ENCODE results near the gene LAMP2.

LAMP2 gene

GRCh38 chrX:120453985-120454384 lies 15.1 kb downstream of the LAMP2 start:
- no peak for DNase-seq

- DNase-seq: no peak
These were observed 17.0 kb downstream of the LAMP2 start for GRCh38 chrX:120452131-120452530.

GRCh38 chrX:120450163-120450562 lies 18.9 kb downstream of the LAMP2 start:
- no peak for DNase-seq

GRCh38 chrX:120446498-120446897 lies 22.6 kb downstream of the LAMP2 start:
- no peak for DNase-seq

GRCh38 chrX:120439921-120440320 lies 29.2 kb downstream of the LAMP2 start:
- DNase-seq: no peak

GRCh38 chrX:120429776-120430540 lies 39.1 kb downstream of the LAMP2 start:
- no peak for DNase-seq

- DNase-seq: no peak
These were observed 40.8 kb downstream of the LAMP2 start for GRCh38 chrX:120428309-120428708.

- DNase-seq: no peak
These were observed 42.5 kb downstream of the LAMP2 start for GRCh38 chrX:120426599-120426998.

GRCh38 chrX:120419463-120419862 lies 49.6 kb downstream of the LAMP2 start:
- no peak for DNase-seq

GRCh38 chrX:120408168-120408567 lies 60.9 kb downstream of the LAMP2 start:
- no peak for DNase-seq

GRCh38 chrX:120406638-120407037 lies 62.5 kb downstream of the LAMP2 start:
- DNase-seq: no peak

- DNase-seq: no peak
These were observed 66.7 kb downstream of the LAMP2 start for GRCh38 chrX:120402369-120402768.

GRCh38 chrX:120401301-120401700 lies 67.8 kb downstream of the LAMP2 start:
- DNase-seq: no peak

GRCh38 chrX:120380699-120381098 lies 88.4 kb downstream of the LAMP2 start:
- no peak for DNase-seq

- no peak for DNase-seq
These were observed 89.0 kb downstream of the LAMP2 start for GRCh38 chrX:120379937-120380681.

- no peak for DNase-seq
These were observed 90.5 kb downstream of the LAMP2 start for GRCh38 chrX:120378570-120378969.

Data from islet precursor cell (in vitro differentiated cells).